Measurements from ENCODE around the gene ATXN2.

ATXN2 gene

DNA sequence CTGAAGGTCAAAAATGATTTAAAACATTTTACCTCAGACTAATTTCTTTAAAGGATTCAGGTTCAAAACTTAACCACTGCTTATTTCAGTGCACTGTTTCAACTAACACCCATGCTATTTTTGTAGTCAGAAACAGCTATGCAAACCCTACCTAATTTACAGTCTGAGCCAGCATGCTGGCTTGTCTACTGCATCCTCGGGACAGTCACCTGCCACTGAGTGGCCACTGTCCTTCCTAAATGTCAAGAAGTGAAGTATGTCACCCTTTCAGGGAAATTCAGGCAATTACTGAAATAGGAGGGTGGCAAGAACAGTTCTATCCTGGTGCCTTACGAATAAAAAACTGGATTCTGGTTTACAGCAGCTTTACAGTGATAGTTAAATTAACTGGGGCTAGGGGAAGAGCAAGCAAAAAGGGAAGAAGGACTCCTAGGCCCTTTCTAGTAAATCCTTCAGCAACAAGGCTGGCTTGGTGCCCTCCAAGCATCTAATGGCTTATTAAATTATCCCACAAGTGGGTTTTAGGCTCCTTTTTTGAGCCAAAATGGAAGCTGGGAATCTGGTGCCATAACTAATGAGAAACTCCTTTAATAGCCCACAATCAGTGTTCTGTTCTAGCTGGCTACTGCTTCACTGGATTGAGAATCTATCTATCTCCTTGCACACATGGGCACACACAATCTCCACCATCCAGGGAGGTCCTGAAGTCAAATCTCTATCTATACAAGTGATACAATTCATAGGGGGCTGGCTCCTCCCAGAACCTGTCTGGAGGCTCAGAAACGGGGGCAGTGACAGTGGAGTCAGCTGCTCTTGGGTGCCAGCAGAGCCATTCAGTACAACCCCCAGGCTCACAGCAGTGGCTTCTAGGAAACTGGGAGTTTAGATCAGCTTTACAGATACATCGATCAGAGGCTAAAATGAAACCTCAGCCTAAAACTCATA lies 150.0 kb downstream of the ATXN2 start:
- peak; percentile 59 for DNase-seq

DNA sequence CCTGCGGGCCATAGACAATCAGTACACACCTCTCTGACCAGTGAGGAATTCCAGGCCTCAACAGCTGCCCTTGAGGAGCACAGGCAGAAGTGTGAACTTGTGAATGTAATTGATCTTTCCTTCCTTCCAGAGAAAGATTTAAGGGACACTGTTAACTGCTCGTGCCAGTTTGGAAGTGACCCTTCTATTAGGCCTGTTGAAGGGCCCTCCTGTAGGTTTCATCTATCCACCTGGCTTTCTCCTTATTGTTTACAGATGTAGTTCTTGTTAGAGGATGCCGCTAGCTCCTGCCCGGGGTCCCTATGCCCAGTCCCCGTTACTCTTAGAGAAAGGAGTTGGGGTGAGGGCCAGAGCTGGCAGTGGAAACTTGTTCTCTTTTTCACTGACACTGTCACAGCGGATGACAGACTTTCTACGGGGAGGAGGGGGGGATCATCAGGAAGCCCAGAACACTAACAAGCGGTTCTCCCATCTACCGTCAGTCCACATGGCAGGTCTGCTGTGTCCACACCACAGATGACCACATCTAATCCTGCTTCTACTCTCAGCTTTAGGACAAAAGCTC lies 150.8 kb downstream of the ATXN2 start:
- DNase-seq, result no peak

DNA sequence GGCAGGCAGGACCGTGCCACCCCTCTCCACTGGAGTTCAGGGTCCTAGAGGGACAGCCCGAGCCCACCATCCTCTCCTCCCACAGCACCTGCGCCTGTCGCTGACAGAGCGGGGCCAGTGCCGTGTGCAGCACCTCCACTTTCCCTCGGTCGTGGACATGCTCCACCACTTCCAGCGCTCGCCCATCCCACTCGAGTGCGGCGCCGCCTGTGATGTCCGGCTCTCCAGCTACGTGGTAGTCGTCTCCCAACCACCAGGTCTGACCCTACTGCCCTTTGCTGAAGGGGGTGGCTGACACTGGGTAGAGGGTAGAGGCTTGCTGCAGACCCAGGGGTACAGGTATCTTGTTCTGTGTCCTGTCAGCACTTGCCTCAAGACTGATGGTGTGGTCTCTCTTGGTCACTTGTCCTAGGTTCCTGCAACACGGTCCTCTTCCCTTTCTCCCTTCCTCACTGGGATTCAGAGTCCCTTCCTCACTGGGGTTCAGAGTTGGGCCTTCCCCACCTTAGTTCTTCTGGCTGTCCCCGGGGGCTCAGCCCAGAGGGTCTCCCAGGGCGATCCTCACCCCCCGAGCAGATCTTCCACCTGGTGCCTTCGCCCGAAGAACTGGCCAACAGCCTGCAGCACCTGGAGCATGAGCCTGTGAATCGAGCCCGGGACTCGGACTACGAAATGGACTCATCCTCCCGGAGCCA lies 151.4 kb downstream of the ATXN2 start:
- DNase-seq, result no peak

DNA sequence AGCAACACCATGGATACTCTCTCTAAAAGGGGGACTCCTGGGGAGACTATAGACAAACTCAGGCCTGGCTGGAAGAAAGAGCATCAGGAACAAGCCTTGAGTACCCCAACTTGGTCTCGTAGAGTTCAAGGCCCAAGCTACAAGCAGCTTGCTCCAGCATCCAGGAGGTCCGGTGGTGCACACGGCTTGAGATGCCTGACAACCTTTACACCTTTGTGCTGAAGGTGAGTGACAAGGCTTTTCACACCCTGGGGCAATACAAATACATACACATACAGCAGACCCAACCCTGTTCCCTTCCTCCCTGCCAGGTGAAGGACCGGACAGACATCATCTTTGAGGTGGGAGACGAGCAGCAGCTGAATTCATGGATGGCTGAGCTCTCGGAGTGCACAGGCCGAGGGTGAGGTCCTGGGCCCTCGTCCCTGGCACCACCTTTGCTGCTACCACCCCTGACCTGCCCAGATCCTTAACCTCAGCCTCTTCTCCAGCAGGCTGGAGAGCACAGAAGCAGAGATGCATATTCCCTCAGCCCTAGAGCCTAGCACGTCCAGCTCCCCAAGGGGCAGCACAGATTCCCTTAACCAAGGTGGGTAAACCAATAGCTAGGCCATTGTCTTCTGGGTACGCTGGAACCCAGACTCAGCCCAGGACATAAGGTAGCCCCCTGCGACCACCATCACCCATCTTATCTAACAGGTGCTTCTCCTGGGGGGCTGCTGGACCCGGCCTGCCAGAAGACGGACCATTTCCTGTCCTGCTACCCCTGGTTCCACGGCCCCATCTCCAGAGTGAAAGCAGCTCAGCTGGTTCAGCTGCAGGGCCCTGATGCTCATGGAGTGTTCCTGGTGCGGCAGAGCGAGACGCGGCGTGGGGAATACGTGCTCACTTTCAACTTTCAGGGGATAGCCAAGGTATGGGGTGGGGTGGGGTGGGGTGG lies 152.2 kb downstream of the ATXN2 start:
- DNase-seq, result no peak

DNA sequence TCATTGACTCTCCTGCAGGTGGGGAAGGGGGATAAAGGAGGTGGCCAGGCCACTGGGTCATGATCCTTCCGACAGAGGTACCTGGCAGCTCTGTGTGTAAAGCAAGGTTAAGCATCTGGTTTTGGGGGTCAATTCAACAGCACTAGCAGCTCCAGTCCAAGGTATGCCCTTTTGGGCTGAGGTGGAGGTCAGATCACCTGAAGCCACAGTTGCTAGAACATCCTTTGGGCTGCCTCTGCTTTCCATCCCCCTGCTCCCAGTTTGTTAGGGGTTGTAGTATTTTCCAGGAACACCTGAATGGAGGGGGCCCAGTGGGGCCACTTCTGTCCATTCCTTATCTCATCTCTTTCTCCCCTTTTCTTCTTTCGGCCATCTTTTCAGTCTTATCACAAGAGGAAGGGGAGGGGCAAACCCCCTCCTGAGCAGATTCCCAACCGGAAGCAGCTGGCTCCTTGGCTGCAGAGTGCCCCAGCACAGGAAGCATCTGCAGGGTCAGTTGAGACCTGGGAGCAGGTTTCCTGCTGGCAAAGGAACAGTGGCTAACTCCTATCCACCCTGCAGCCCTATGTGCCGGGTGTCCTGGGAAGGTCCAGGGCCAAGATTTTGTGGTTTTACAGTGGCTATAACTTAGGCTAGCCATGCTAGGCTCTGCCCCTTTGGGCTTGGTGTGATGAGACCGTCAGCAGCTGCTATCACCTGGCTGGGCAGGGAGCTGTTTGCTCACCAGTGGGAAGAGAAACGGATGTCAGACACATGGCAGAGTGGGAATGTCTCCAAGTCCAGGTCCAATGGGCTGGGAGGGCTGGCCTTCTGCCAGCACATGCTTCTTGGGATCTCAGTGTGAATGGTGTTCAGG lies 153.2 kb downstream of the ATXN2 start:
- DNase-seq, result peak; percentile 32

DNA sequence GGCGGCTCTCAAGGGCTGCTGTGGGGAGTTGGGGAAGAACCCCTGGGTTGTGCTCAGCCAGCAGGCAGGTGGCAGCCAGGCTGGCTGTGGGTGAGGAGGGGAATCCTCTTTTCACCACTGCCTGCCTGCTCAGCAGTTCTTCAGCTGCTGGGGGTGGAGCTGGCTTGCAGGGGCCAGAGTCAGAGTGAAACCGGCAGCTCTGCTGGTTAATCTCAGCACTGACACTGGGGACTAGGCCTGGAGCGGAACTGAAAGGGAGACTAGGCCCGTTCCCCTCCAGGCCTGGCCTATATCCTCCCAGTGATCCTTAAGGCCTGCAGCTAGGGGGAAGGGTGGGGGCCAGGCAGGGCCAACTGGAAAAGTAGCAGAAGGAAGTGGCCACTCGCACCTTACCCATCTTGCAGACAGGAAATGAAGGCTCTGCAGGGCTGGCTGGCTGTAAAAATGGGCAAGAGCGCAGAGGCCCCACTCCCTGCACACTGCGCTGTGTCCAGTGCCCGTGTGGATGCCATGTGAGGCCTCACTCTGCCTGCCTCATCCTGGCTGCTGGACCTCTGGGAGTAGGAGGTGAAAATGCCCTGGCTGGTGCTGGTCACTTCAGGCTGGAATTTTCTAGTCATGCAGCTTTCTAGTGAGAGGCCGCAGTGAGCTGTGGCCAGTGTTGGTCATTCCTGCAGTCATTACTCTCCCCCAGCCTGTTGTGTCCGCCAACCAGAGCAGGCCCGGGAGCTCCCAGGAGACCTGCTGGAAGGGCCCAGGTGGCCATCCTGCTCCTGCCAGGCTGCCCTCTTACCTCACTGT lies 154.0 kb downstream of the ATXN2 start:
- DNase-seq, result peak; percentile 74

DNA sequence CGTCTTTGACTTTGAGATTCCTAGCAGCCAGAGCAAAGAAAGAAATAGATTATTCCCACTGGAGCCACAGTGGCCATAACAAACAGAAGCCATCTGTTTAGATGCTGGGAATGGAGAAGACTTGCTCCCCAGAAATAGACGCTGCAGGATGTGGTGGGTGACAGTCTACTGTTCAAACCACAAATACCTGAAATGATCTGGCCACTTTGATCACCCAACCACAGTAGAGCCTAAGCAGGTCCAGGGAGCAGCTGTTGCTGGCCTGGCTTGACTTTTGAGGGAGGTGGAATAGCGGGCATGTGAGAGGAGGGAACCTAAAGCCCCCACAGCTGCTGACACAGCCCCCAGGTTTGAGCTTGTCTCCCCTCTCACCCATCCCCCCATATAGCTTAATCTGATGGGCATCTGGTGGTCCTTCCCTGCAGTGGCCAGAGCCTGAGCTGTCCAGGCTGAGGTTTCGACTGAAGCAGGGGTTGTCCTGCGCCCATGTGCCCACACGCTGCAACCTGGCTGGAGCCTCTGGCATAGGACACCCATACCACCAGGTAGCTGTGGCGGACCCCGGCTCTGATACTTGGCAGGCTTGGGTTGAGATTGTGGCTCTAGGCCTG lies 154.7 kb downstream of the ATXN2 start:
- DNase-seq, result no peak

DNA sequence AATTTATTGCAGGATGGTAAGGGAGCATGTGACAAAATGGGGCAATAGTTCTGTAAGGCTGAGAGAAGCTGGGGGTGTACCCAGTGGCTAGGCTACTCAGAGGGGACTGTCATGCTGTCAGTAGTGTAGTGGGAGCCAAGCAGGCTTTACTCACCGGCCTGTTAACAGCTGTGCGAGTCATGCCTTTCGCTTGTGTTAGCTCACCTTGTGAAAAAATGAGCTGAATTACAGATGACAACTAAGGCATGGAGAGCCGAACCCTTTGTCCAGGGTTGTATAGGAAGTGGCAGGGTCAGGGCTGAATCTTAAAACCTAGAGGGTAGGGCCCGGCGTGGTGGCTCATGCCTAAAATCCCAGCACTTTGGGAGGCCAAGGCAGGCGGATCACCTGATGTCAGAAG lies 155.5 kb downstream of the ATXN2 start:
- DNase-seq, result peak; percentile 39

DNA sequence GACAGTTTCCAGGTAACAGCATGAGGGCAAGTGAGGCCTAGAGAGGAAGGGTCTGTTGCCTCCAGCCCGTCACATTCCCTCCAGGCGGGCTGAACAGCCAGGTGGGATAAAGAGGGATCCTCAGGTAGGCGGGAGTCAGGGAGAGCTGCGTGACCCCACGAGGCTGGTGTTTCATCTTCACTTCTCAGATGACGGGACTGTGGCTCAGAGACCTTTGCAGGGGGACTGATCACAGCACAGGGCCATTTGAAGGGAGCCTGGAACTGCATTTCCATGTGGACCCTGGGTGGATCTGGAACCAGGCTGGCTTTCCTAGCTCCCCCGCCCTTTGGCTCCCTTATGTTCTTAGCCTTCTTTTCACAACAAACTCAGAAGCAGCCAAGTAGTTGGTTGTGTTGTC lies 156.0 kb downstream of the ATXN2 start:
- no peak for DNase-seq

DNA sequence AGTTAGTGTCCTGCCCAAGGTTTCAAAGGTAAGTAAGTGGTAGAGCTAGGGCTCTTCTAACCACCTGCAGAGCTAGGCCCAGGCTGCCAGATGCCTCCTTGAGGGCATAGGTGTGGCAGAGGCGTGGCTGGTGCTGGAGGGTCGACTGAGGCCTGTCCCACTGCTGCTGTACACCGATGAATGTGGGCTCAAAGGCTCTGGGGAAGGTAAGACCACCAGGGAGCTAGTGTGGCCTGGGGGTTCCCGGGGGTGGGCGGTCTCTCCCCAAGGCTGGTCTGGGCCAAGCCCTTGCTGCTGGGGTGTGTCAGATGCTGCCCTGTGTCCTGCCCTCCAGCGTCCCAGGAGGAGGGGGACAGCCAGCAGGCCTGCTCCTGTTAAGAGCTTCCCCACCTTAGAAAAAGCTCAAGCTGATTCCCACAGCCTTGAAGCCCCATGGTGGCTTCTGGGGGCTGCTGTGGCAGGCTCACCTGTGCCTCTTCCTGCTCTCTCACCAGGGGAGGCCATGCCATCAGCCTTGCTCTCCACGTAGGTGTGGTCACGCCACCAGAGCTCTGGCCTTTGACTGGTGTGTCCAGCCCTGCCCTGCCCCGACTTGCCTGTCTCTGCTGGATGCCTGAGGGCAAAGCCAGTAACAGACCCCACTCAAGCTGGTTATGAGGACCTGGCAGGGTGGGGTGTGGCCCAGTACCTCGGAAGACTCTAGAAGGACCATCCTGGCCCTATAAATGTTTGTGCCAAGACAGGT lies 156.6 kb downstream of the ATXN2 start:
- no peak for DNase-seq

DNA sequence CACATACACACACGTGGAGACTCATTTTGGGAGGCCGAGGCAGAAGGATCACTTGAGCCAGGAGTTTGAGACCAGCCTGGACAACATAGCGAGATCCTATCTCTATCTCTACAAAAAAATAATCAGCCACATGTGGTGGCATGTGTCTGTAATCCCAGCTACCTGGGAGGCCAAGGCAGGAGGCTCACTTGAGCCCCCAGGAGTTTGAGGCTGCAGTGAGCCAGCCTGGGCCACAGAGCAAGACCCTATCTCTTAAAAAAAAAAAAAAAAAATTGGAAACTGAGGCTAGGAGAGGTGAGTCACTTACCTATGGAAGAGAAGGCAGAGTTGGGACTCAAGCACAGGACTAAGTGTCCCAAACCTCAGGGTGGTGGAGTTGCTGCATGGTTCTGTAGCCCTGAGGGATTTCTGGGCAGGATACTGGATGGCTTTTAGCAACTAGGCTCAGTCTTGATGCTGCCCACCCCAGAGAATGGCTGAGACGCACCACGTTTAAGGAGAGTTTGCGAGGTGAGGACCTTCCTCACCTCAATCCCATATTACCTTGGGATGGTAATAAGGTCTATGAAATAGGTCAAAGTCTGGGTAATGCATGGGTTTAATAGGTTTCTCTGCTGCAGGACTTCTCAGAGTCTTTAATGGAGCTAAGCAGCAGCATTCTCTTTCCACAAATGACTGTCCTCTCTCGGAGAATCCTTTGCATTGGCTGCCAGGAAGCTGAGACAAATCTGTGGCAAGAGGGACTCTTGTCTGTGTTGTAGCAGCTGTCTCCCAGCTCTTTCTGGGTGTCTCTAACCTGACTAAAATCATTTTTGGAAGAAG lies 157.8 kb downstream of the ATXN2 start:
- no peak for DNase-seq

DNA sequence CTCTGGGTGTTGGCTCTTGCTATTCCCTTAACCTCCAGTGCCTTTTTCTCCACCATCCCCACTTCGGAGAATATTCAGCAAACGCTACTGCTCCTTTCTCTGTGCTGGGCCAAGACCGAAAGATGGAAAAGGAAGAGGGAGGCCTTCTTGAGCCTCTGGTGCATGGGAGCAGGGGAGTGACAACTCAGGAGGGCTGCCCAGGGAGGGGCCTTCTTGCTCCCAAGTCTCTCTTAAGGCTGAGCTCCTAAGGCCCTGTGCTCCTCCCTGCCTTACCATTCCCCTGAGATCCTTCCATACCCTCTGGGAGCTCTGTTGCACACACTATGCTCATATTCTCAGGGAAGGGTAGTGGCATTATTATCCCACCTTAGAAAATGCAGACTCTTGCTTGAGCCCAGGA lies 158.5 kb downstream of the ATXN2 start:
- no peak for DNase-seq

DNA sequence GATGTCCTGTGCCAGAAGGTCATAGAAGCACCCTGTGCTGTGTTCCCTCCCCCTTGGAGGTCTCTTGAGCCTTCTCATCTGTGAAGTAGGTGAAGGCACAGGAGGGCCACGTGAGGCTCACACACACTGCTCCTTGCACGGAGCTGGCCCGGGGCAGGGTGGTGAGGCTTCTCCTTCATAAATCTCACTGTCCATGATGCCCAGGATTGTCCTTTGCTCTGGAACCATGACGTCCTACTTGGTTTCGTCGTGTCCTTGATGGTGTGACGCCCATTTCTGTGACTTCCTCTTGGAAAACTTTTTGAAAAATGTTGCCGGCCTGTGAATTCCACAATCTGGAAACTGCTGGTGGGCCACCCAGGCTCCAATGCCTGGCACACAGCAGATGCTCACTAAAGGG lies 159.0 kb downstream of the ATXN2 start:
- DNase-seq, result no peak

DNA sequence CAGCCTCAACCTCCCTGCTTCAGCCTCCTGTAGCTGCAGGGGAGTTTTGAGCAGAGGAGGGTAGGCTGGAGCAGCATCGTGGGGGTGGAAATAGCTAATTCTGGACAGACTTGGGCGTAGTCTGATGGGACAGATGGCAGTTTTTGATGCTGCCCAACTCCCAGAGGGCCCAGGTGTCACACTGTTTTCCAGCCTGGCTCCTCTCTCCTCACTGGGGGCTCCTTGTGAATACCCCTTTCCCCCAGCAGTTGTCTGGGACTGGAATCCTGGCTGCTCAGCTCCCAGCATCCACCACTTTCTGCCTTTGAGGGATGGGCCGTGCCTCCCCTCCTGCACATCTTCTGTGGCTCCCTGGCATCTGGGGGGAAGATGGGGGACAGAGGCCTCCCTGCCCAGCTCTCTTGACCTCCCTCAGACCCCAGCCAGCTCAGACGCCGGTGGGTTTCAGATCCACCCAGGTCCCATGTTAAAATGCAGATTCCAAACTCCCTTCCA lies 159.4 kb downstream of the ATXN2 start:
- DNase-seq, result peak; percentile 45

DNA sequence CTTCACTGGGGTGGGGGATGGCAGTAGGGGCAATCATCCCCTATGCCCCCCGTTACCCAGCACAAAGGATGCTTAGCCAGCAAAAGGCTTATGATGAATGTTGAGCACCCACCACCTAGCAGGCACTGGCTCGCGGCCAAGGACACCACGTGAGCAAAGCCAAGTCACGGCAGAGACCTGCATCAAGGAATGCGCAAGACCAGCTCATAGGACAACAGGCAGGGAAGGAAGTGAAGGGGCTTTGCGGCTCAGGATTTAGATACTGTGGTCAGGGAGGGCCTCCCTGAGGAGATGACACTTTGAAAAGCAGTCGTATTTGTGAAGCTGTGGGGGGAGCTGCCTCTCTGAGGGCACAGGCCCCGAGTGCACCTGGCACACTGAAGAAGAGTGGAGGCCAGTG lies 160.6 kb downstream of the ATXN2 start:
- peak; percentile 87 for DNase-seq

DNA sequence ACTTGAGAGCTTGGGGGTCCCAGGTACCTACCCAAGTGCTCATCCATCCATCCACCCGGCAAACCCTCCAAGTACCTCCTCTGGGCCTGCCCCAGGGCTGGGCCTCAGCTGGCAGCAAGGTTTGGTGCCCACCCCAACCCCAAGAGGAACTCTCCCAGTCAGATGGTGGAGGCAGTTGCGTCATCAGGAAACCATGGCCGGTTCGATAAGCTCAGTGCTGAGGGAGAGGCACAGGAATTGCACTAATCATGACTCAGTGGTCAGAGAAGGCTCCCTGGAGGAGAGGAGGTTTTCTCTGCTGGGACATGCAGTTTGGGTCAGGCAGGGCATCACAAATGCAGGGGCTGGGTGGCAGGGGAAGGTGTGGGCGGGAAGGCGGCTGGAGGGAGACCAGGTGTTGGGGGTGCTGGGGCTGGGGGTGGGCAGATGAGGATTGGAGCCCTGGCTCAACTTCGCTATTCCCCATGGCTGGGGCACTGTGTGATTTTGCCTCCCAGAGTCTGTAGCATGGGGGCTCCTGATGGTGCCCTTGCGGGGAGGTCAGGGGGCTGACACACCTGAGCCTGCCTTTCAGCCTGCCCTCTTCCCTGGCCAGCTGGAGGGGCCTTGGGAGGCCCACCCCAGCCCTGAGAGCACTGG lies 161.2 kb downstream of the ATXN2 start:
- DNase-seq, result peak; percentile 94

DNA sequence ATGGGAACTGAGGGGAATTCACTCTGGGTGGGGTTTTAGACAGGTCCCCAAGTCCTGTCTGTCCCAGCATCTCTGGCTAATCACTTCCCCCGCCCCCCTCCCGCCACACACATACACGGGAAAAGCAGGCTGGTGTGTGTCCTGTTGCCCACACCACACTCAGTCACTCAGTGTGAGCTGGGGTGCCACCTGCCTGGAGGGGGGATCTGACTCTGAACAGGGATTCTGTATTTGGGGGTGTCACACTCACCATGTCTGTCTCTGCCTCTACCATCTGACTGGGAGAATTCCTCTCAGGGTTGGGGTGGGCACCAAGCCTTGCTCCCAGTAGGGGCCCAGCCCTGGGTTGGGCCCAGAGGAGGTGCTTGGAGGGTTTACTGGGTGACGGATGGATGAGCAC lies 162.3 kb downstream of the ATXN2 start:
- no peak for DNase-seq

DNA sequence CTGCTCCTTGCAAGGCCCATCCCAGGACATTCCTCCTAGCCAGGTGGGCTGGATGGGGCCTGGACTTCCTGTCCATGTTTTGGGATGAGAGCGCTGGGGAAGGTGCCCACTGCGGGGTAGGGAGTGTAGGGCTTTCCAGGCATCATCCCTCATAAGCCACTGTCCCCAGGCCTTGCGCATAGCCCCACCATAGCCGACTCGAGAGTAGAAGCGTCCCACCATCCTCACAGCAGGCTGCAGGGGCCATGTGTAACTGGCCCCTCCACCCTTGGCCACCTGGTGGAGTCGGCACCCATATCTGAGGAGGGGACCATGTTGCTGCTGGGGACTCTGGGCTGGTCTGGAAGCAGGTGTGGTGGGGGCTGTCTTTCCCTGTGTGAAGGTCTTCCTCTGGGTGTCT lies 162.8 kb downstream of the ATXN2 start:
- no peak for DNase-seq

Data from hematopoietic multipotent progenitor cell treated with erythropoietin and hydrocortisone succinate and interleukin-3 and kit ligand, for 6 days (in vitro differentiated cells).